NCI-H345 (cell line): Measurements from ENCODE around the gene IGF2BP1.
"Not testable (repeated sequence)": the region's sequence is repeated elsewhere in the genome, so short reads cannot be mapped to it uniquely, and the experiment has no call there.

ENCODE experiments used
- DNase-seq: peaks from one replicate; lab custom pipeline; 2025; lab: John Stamatoyannopoulos, UW

The IGF2BP1 gene

DNA sequence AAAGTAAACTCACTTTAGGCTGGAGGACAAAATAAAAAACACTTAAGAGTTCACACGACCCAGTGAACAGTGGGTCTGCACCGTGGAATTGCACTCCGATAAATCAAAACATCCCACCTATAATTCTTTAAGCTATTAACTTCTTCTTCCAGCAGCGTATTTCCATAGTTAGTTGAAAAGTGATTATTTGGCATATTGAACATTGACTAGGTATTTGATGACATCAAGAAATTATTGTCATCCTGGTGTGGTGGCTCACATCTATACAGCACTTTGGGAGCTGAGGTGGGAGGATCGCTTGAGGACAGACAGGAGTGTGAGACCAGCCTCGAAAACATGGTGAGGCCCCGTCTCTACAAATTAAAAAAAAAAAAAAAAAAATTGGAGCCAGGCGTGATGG lies 23.4 kb downstream of the IGF2BP1 start:
- DNase-seq = no peak

DNA sequence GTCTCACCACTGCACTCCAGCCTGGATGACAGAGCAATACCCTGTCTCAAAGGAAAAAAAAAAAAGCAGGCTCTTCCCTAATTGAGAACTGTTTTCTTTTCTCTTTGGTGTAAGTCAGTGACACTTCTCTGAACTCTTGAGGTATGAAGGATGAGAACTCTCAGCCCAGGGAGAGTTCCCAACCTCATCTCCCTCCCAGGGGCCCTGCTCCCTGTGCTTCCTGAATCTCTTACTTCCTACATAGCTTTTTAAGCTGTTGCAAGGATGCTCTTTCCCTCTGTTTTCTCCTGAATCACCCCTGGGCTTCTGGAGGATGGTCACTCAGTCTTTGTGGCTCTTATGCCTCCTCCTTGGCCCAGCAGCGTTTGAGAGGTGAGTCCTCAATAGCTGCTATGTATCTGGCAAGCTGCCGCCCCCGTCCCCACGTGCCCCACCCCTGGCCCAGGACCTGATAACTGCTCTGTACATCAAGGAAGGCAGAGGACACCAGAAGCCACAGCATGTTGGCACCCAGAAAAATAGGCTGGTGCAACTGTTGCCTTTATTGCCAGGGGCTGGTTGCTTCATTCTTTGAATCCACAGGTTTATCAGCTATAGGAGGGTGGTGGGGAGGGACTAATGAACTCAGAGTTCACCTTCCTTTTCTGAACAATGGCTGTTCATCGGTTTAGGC lies 24.0 kb downstream of the IGF2BP1 start:
- DNase-seq = no peak

DNA sequence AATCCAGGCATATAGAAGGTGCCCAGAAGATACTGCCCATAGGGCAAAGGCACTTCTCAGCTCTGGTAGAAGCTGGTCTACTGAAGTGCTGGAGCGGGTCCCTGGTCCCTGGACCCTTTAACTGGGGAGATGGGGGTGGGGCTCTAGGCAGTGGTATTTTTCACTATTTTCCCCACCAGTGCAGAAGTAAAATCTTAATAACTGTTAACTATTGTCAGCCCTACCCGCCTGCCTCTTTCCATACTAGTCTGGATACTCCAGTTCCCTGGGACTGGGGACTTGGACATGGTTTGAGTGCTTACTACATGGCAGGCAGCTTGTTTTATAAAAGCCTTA lies 24.6 kb downstream of the IGF2BP1 start:
- no peak for DNase-seq

DNA sequence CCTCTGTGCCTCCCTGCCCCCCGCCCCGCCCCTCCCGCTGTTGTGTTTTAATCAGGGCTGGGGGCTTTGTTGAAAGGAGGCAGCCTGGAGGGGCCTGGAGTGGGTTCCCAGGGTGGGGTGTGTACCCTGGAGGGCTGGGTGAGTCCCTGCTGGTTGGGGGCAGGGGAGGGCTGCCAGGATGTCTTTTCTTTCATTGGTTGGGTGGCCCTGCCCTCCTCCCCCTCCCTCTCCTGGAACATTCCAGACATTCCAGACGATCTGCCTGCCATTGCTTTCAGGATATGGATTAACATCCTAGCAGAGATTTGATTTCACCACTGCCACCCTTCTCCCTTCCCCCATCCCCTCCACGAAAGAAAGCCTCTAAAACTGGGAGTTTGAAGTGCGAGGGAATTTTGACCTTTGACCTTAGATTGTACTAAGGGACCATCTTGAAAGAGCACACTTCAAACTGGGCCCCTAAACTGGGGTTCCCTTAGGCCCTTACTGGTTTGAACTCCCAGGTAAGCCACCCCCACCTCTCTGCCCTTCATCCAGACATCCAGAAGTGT lies 25.3 kb downstream of the IGF2BP1 start:
- DNase-seq = no peak

DNA sequence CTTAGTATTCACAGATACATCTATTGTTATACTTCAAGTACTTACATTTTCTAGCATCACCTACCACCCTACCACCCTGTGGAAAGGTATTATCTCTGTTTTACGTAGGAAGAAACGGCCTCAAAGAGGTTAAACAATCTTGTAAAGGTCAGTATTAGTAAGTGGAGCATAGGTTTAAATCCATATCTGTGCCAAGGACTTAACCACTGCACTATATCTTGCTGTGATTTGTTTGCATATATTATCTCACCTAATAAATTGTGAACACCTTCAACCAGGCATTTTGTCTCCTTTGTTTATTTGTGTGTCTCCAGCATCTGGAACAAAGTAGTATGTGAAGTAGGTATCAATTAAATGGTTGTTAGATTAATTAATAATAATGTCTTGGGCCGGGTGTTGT lies 27.3 kb downstream of the IGF2BP1 start:
- no peak for DNase-seq

DNA sequence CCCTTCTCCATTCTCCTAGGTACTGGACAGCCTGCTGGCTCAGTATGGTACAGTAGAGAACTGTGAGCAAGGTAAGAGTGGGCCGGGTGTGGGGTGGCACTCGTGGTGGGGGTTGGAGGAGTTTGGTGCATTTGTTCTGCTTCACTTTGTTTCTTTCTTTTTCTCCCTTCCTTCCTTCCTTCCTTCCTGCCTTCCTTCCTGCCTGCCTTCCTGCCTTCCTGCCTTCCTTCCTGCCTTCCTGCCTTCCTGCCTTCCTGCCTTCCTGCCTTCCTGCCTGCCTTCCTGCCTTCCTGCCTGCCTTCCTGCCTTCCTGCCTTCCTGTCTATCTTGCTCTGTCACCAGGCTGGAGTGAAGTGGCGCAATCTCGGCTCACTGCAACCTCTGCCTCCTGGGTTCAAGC lies 29.3 kb downstream of the IGF2BP1 start:
- DNase-seq = not testable (repeated sequence)

- DNase-seq = no peak
Observed at GRCh38 chr17:49028271-49028670, 31.1 kb downstream of the IGF2BP1 start.

DNA sequence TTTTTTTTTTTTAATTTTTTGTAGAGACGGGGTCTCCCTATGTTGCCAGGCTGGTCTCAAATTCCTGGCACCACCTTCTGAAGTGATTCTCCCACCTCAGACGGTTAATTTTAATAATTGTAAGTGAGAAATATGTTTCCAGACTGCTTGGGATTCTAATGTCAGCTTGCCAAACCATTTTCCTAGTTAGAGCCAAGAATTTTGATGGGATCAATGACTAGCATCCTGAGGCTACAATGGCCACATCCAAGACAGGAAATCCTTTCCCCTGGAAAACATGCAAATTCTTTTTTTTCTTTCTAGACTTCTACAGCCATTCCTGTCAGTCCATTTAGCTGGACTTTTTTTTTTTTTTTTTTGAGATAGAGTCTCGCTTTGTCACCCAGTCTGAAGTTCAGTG lies 32.6 kb downstream of the IGF2BP1 start:
- no peak for DNase-seq

- DNase-seq = peak; percentile 74
Observed at GRCh38 chr17:49031965-49032928, 35.1 kb downstream of the IGF2BP1 start.

- peak; percentile 6 for DNase-seq
Observed at GRCh38 chr17:49035470-49036269, 38.5 kb downstream of the IGF2BP1 start.

GRCh38 chr17:49036270-49036626 lies 39.1 kb downstream of the IGF2BP1 start:
- no peak for DNase-seq

DNA sequence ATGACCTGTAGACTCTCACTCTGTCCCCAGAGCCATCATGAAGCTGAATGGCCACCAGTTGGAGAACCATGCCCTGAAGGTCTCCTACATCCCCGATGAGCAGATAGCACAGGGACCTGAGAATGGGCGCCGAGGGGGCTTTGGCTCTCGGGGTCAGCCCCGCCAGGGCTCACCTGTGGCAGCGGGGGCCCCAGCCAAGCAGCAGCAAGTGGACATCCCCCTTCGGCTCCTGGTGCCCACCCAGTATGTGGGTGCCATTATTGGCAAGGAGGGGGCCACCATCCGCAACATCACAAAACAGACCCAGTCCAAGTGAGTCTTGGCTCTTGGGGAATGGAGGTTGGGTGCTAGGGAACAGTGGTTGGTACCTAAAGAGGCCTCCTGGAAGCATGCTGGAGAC lies 41.0 kb downstream of the IGF2BP1 start:
- DNase-seq = no peak

GRCh38 chr17:49038544-49038943 lies 41.4 kb downstream of the IGF2BP1 start:
- no peak for DNase-seq

DNA sequence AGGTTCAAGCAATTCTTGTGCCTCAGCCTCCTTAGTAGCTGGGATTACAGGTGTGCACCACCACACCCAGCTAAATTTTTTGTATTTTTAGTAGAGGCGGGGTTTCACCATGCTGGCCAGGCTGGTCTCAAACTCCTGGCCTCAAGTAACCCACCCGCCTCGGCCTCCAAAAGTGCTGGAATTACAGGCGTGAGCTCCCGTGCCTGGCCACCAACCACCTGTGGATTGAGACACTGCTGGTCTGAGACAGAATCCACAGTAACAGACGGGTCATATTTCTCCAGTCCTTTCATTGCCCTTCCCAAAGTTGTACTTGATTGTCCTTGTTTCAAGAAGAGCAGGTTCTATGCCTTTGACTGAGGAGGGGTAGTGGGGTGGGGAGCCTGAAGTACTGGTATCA lies 42.3 kb downstream of the IGF2BP1 start:
- not testable (repeated sequence) for DNase-seq

GRCh38 chr17:49041527-49041926 lies 44.3 kb downstream of the IGF2BP1 start:
- no peak for DNase-seq

DNA sequence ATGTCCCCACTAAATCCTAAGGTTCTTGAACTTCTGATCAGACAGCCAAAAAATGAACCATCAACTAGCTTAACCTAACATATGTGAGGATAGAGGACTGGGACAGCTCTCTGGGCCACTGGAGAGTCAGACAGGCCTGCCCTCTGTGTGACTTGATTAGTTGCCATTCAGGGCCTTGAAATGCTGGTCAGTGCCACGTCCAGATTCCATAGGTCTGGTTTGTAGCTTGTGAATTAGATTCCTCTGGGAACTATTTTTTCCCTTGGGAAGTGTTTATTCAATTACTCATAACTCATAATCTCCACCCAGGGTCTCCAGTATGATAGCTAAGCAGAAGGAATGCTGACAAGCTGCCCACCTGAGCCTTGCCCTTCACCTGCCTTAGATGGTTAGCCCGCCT lies 48.2 kb downstream of the IGF2BP1 start:
- no peak for DNase-seq

- DNase-seq = no peak
Observed at GRCh38 chr17:49046912-49047311, 49.7 kb downstream of the IGF2BP1 start.

GRCh38 chr17:49049265-49049664 lies 52.1 kb downstream of the IGF2BP1 start:
- no peak for DNase-seq

DNA sequence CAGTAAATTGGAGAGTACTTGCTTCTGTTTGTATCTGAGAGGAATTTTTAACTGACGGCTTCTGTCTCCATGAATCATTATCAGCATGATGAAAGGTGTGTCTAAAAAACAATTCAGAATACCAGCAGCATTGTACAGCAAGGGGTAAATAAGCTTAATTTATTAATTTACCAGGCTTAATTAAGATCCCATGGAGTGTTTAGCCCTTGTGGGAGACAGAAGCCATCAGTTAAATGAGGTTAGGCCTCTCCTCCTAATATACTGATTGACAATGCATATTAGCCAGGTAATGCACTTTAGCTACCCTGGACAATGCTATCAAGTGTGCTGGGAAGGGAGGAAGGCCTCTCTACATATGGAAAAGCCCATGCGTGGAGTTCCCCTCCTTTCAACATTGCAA lies 53.4 kb downstream of the IGF2BP1 start:
- DNase-seq = no peak

DNA sequence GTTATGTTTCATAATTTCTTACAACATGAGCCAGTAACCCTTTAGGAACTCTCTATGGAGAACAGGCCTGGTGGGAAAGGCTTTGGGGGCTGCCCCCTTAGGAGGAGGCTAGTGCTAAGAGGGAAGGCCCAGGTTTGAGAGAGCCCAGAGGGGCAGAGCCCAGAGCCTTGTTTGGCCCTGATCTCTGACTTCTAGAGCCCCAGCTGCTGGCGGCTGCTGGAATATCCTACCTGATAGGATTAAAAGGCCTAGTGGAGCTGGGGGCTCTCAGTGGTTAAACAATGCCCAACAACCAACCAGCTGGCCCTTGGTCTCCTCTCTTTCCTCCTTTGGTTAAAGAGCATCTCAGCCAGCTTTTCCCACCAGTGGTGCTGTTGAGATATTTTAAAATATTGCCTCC lies 54.1 kb downstream of the IGF2BP1 start:
- DNase-seq = no peak

DNA sequence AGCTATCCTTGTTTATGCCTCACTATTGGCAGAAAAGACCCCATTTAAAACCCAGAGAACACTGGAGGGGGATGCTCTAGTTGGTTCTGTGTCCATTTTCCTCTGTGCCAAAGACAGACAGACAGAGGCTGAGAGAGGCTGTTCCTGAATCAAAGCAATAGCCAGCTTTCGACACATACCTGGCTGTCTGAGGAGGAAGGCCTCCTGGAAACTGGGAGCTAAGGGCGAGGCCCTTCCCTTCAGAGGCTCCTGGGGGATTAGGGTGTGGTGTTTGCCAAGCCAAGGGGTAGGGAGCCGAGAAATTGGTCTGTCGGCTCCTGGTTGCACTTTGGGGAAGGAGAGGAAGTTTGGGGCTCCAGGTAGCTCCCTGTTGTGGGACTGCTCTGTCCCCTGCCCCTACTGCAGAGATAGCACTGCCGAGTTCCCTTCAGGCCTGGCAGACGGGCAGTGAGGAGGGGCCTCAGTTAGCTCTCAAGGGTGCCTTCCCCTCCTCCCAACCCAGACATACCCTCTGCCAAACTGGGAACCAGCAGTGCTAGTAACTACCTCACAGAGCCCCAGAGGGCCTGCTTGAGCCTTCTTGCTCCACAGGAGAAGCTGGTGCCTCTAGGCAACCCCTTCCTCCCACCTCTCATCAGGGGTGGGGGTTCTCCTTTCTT lies 56.1 kb downstream of the IGF2BP1 start:
- no peak for DNase-seq
